ENCODE data around the gene ASF1B.

GRCh38 chr19:14118165-14119051, 18.0 kb downstream of the ASF1B start:
- no peak for TF ChIP-seq CTCF (IDR thresholded peaks at IDR 0.05)
- peak; percentile 52 for TF ChIP-seq POLR2A (IDR thresholded peaks at IDR 0.05)
- TF ChIP-seq POLR2AphosphoS5 (IDR thresholded peaks at IDR 0.05): peak; percentile 35 to 60 (median 59)
- no peak for TF ChIP-seq EP300 (IDR thresholded peaks at IDR 0.05; ENCODE audit: low read depth)

All from transverse colon (tissue), 4 donors.